Hepatocyte (in vitro differentiated cells): ENCODE results near the gene UBASH3A.

Experiments used
- EZH2 ChIP-seq: fragments of 200-600 bp; sonication (generic); IDR thresholded peaks from 2 replicates; pipeline ENCODE4 v1.6.1; 2016; ENCODE audit warnings: antibody characterized with exemption, mild to moderate bottlenecking, borderline replicate concordance
- EZH2phosphoT487 ChIP-seq: fragments of 200-600 bp; sonication (generic); IDR thresholded peaks from one replicate; pipeline ENCODE4 v1.6.1; 2018; ENCODE audit warnings: antibody characterized with exemption, mild to moderate bottlenecking, low read depth, moderate library complexity; ENCODE audit not compliant: unreplicated experiment, severe bottlenecking
- TF ChIP-seq, protein P1 (sequence below): fragments of 200-600 bp; sonication (generic); IDR thresholded peaks from 2 replicates; pipeline ENCODE4 v1.5.1; 2016; ENCODE audit warnings: antibody characterized with exemption, mild to moderate bottlenecking; ENCODE audit not compliant: poor library complexity

DNA sequence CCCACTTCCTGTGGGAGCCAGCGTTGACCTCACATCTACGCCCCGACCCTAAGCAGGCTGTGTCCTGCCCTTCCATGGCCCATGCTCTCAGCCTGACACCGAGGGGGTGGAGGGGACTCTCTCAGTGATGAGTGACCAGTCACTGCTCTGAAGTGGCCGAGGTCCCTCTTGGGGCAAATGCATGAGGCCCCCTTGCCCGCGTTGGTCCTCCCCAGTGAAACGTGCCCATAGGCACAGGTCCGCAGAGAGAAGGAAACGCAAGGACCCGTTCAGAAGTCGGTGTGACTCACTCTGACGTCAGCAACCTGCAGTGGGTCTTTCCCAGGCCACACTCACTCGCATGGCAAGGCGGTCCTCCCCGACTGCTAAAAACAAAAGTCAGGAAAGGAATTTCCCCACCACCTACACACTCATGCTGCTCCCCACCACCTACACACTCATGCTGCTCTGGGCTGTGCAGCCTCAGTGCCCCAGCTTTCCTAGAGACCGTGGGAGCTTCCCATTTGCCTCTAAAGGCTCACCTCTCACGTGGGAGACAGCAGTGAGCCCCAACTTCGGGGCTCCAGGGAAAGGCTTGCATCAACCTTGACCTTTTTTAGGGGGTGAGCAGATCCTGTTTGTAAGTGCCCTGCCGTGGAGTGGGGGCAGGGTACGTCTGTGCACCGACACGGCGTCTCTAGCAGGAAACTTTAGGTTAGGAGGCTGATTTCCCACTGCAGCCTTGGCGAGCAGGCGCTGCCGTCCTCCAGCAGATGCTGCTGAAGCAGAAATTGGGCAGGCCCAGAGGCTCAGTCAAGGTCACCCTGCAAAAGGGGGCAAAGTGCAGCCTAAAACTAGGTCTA, 11.4 kb downstream of the UBASH3A start:
- no peak for TF ChIP-seq EZH2
- TF ChIP-seq, protein P1, sequence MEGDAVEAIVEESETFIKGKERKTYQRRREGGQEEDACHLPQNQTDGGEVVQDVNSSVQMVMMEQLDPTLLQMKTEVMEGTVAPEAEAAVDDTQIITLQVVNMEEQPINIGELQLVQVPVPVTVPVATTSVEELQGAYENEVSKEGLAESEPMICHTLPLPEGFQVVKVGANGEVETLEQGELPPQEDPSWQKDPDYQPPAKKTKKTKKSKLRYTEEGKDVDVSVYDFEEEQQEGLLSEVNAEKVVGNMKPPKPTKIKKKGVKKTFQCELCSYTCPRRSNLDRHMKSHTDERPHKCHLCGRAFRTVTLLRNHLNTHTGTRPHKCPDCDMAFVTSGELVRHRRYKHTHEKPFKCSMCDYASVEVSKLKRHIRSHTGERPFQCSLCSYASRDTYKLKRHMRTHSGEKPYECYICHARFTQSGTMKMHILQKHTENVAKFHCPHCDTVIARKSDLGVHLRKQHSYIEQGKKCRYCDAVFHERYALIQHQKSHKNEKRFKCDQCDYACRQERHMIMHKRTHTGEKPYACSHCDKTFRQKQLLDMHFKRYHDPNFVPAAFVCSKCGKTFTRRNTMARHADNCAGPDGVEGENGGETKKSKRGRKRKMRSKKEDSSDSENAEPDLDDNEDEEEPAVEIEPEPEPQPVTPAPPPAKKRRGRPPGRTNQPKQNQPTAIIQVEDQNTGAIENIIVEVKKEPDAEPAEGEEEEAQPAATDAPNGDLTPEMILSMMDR = no peak
- no peak for TF ChIP-seq EZH2phosphoT487
